Keratinocyte (primary cell): ENCODE measurements around the gene SMARCD3. TPM values are rescaled to one million over a fixed set of nuclear protein-coding genes. Genes with fewer than 3 reads are reported as not detected.

ENCODE experiments used
- DNase-seq: peaks from one replicate; pipeline ENCODE4 v3.0.0-alpha.2; 2011; ENCODE audit warnings: low read depth, missing footprints, low spot score
- FAIRE-seq: peaks from 2 replicates; lab custom pipeline; 2011; peaks lifted over from hg19 to GRCh38; lab: Jason Lieb, UNC
- H2AFZ ChIP-seq: 2 replicates; pipeline ENCODE4 v1.6.0; 2012; ENCODE audit warnings: low read length, control low read depth, inconsistent platforms; ENCODE audit not compliant: control insufficient read depth
- H3K27ac ChIP-seq: 2 replicates; pipeline ENCODE4 v1.5.1; 2011; ENCODE audit warnings: low read length; ENCODE audit not compliant: control insufficient read depth, insufficient read depth
- H3K27me3 ChIP-seq: 3 replicates; pipeline ENCODE4 v1.6.0; 2011; ENCODE audit warnings: low read length; ENCODE audit not compliant: control insufficient read depth, insufficient read depth; ENCODE audit errors: extremely low read depth
- H3K36me3 ChIP-seq, 2 experiments: 2 replicates in 1 of 2; 3 replicates in 1 of 2; pipeline ENCODE4 v1.5.1; 2011; ENCODE audit warnings: low read length in 2 of 2, mild to moderate bottlenecking in 1 of 2; ENCODE audit not compliant: control insufficient read depth in 2 of 2, insufficient read depth in 2 of 2; ENCODE audit errors: extremely low read depth in 1 of 2
- H3K4me1 ChIP-seq: 3 replicates; pipeline ENCODE4 v1.5.1; 2011; ENCODE audit warnings: low read length; ENCODE audit not compliant: control insufficient read depth, insufficient read depth; ENCODE audit errors: extremely low read depth
- H3K4me2 ChIP-seq: 3 replicates; pipeline ENCODE4 v1.6.0; 2011; ENCODE audit warnings: low read depth, low read length; ENCODE audit not compliant: control insufficient read depth, insufficient read depth; ENCODE audit errors: extremely low read depth
- H3K4me3 ChIP-seq, 3 experiments: fragments of 200-600 bp in 1 of 3; sonication (generic) in 1 of 3; 2 replicates in 2 of 3; 3 replicates in 1 of 3; pipeline ENCODE4 v1.5.1; 2011 to 2016; ENCODE audit warnings: low read length in 3 of 3, mild to moderate bottlenecking in 3 of 3, control low read depth in 2 of 3, inconsistent platforms in 1 of 3, low read depth in 1 of 3, mixed read lengths in 1 of 3, mixed run types in 1 of 3, moderate library complexity in 1 of 3; ENCODE audit not compliant: control insufficient read depth in 2 of 3, insufficient read depth in 2 of 3; ENCODE audit errors: extremely low read depth in 1 of 3
- H3K79me2 ChIP-seq: 2 replicates; pipeline ENCODE4 v1.6.0; 2012; ENCODE audit warnings: low read length; ENCODE audit not compliant: control insufficient read depth, insufficient read depth
- H3K9ac ChIP-seq: 3 replicates; pipeline ENCODE4 v1.6.0; 2011; ENCODE audit warnings: low read length; ENCODE audit not compliant: control insufficient read depth, insufficient read depth; ENCODE audit errors: extremely low read depth
- H3K9me1 ChIP-seq: 3 replicates; pipeline ENCODE4 v1.6.0; 2011; ENCODE audit warnings: low read length; ENCODE audit not compliant: control insufficient read depth, insufficient read depth; ENCODE audit errors: extremely low read depth
- H3K9me3 ChIP-seq: 2 replicates; pipeline ENCODE4 v1.5.1; 2012; ENCODE audit warnings: low read depth, low read length; ENCODE audit not compliant: control insufficient read depth
- H4K20me1 ChIP-seq: 3 replicates; pipeline ENCODE4 v1.6.0; 2011; ENCODE audit warnings: low read length; ENCODE audit not compliant: control insufficient read depth, insufficient read depth; ENCODE audit errors: extremely low read depth
- EZH2 ChIP-seq: IDR thresholded peaks from one replicate; pipeline ENCODE4 v1.6.1; 2012; ENCODE audit warnings: inconsistent platforms, mild to moderate bottlenecking, low read length, moderate library complexity
- dilution Hi-C: fragments of 300-500 bp; cut with MboI; formaldehyde crosslinking; loops from one replicate; pipeline ENCODE4 v1.7.0; 2020; ENCODE audit warnings: low sequenced_read_pairs; ENCODE audit not compliant: extremely low pct_ligation_motif_present
- polyA plus RNA-seq, 5 experiments: library from polyadenylated mRNA; depleted of rRNA in 3 of 5; stranded (reverse) in 3 of 5; stranded (forward) in 1 of 5; unstranded in 1 of 5; fragments of >200 nt; gene quantifications; 1 replicate in 1 of 5; 2 replicates in 3 of 5; 3 replicates in 1 of 5; pipeline versions ENCODE4 v1.2.1 to v1.2.3, GENCODE V29; 2011 to 2012; ENCODE audit warnings: missing spikeins in 2 of 5, low read depth in 1 of 5, low replicate concordance in 1 of 5
- TF ChIP-seq, protein P1 (sequence below), 3 experiments: IDR thresholded peaks in 1 of 3; conservative IDR thresholded peaks in 1 of 3; optimal IDR thresholded peaks in 1 of 3; 2 replicates in 2 of 3; 3 replicates in 1 of 3; pipeline versions ENCODE3 to v1.5.1; 2011; ENCODE audit warnings: low read length in 3 of 3, mild to moderate bottlenecking in 3 of 3, moderate library complexity in 2 of 3, control low read depth in 1 of 3, inconsistent platforms in 1 of 3; ENCODE audit not compliant: insufficient read depth in 2 of 3; ENCODE audit errors: extremely low read depth in 1 of 3

The SMARCD3 gene
- polyA plus RNA-seq, 1 donor (not counting 4 experiments of a cell fraction or from before 2014, with no cell fraction given): 3.0 TPM

GRCh38 chr7:151280388-151281019, 32.0 kb upstream of the SMARCD3 start:
- no peaks in the 10 kb centered on the region for H3K36me3 ChIP-seq
- TF ChIP-seq, protein P1, sequence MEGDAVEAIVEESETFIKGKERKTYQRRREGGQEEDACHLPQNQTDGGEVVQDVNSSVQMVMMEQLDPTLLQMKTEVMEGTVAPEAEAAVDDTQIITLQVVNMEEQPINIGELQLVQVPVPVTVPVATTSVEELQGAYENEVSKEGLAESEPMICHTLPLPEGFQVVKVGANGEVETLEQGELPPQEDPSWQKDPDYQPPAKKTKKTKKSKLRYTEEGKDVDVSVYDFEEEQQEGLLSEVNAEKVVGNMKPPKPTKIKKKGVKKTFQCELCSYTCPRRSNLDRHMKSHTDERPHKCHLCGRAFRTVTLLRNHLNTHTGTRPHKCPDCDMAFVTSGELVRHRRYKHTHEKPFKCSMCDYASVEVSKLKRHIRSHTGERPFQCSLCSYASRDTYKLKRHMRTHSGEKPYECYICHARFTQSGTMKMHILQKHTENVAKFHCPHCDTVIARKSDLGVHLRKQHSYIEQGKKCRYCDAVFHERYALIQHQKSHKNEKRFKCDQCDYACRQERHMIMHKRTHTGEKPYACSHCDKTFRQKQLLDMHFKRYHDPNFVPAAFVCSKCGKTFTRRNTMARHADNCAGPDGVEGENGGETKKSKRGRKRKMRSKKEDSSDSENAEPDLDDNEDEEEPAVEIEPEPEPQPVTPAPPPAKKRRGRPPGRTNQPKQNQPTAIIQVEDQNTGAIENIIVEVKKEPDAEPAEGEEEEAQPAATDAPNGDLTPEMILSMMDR (optimal IDR thresholded peaks at IDR 0.05 in 1 of 3, IDR thresholded peaks at IDR 0.05 in 1 of 3, conservative IDR thresholded peaks at IDR 0.05 in 1 of 3; ENCODE audit: extremely low read depth in 1 of 3, insufficient read depth in 2 of 3, low read length in 3 of 3): no peak
- no peak for TF ChIP-seq EZH2
- H3K27me3 ChIP-seq: peaks cover 23% of the 10 kb centered on the region
- H3K79me2 ChIP-seq: no peaks in the 10 kb centered on the region
- FAIRE-seq (no peak), DNase-seq (no peak)
- no peak overlapping the region for H3K27ac ChIP-seq
- H3K4me2 ChIP-seq: no peak overlapping the region
- peaks cover 4% of the 10 kb centered on the region for H3K4me1 ChIP-seq
- dilution Hi-C loops: no loop called here
- H3K9me1 ChIP-seq: no peaks in the 10 kb centered on the region
- H4K20me1 ChIP-seq: no peaks in the 10 kb centered on the region
- H3K4me3 ChIP-seq: no peak overlapping the region
- peaks cover 2% of the 10 kb centered on the region for H3K9me3 ChIP-seq
- no peak overlapping the region for H2AFZ ChIP-seq
- no peak overlapping the region for H3K9ac ChIP-seq

GRCh38 chr7:151279868-151280267, 31.4 kb upstream of the SMARCD3 start:
- H3K36me3 ChIP-seq: no peaks in the 10 kb centered on the region
- no peak overlapping the region for H3K4me2 ChIP-seq
- no peak for FAIRE-seq
- H4K20me1 ChIP-seq: no peaks in the 10 kb centered on the region
- no peak overlapping the region for H2AFZ ChIP-seq
- dilution Hi-C loops: no loop called here
- H3K4me3 ChIP-seq: no peak overlapping the region
- peaks cover 29% of the 10 kb centered on the region for H3K27me3 ChIP-seq
- H3K27ac ChIP-seq: no peak overlapping the region
- peaks cover 4% of the 10 kb centered on the region for H3K4me1 ChIP-seq
- H3K9me1 ChIP-seq: no peaks in the 10 kb centered on the region
- no peaks in the 10 kb centered on the region for H3K79me2 ChIP-seq
- H3K9me3 ChIP-seq: peaks cover 2% of the 10 kb centered on the region
- no peak overlapping the region for H3K9ac ChIP-seq
- TF ChIP-seq EZH2: no peak
- TF ChIP-seq, protein P1 (optimal IDR thresholded peaks at IDR 0.05 in 1 of 3, IDR thresholded peaks at IDR 0.05 in 1 of 3, conservative IDR thresholded peaks at IDR 0.05 in 1 of 3; ENCODE audit: extremely low read depth in 1 of 3, insufficient read depth in 2 of 3, low read length in 3 of 3): no peak
- DNase-seq: no peak
